Measurements from ENCODE around the gene TAF11L12.
A peak's percentile ranks its signal among the peaks of the same experiment; 100 is the strongest.
"Not testable (repeated sequence)": the region's sequence is repeated elsewhere in the genome, so short reads cannot be mapped to it uniquely, and the experiment has no call there.

The TAF11L12 gene

GRCh38 chr5:17610092-17610491 is at the start of gene TAF11L12:
TAF11L12 (plus strand) TSS chr5:17610392.
- H3K27ac ChIP-seq: not testable (repeated sequence)

- H3K27ac ChIP-seq: not testable (repeated sequence)
Measured at GRCh38 chr5:17585658-17586057, 24.5 kb upstream of the TAF11L12 start, which contains the start of gene TAF11L7. TAF11L7 (minus strand) TSS chr5:17585758.

DNA sequence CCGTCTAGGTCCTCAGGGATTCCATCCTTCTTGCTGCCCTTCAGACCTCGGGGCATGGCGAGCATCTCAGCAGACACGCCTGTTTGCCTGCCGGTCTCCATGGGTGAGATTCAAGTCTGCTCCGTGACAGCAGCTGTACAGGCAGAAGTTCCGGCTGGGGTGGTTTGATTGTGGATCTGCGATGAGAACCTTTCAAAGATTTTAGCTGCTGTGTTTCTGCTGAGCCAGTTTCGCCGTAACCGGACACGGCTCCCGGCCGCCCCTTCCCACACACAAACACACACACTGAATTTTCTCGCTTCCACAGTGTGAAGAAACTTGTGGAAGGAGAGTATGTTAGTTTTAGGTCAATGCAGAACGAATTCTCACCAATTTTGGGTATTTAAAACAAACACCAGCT is 19.3 kb upstream of the TAF11L12 start, which contains the start of gene TAF11L8:
TSS of gene TAF11L8 (minus strand) at position 101 of the 400 bp plus-strand sequence.
- H3K27ac ChIP-seq: not testable (repeated sequence)

- H3K27ac ChIP-seq: not testable (repeated sequence)
Measured at GRCh38 chr5:17594255-17594654, 15.9 kb upstream of the TAF11L12 start, which contains the start of gene TAF11L9. TAF11L9 (minus strand) TSS chr5:17594394.

- not testable (repeated sequence) for H3K27ac ChIP-seq
Measured at GRCh38 chr5:17597728-17598127, 12.5 kb upstream of the TAF11L12 start, which contains the start of gene TAF11L10. TAF11L10 (minus strand) TSS chr5:17597828.

GRCh38 chr5:17603880-17604279 is 6.3 kb upstream of the TAF11L12 start, which contains the start of gene TAF11L11:
TAF11L11 (plus strand) TSS chr5:17604183.
- not testable (repeated sequence) for H3K27ac ChIP-seq

DNA sequence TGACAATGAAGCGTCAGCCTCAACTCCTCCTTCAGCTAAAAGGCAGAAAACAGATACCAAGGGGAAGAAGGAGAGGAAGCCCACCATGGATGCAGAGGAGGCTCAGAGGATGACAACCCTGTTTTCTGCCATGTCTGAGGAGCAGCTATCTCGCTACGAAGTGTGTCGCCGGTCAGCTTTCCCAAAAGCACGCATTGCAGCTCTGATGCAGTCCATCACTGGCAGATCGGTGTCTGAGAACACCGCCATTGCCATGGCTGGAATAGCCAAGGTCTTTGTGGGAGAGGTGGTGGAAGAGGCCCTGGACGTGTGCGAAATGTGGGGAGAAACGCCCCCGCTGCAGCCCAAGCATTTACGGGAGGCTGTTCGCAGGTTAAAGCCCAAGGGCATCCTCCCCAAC is 5.2 kb upstream of the TAF11L12 start:
- TF ChIP-seq, protein P1, sequence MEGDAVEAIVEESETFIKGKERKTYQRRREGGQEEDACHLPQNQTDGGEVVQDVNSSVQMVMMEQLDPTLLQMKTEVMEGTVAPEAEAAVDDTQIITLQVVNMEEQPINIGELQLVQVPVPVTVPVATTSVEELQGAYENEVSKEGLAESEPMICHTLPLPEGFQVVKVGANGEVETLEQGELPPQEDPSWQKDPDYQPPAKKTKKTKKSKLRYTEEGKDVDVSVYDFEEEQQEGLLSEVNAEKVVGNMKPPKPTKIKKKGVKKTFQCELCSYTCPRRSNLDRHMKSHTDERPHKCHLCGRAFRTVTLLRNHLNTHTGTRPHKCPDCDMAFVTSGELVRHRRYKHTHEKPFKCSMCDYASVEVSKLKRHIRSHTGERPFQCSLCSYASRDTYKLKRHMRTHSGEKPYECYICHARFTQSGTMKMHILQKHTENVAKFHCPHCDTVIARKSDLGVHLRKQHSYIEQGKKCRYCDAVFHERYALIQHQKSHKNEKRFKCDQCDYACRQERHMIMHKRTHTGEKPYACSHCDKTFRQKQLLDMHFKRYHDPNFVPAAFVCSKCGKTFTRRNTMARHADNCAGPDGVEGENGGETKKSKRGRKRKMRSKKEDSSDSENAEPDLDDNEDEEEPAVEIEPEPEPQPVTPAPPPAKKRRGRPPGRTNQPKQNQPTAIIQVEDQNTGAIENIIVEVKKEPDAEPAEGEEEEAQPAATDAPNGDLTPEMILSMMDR (IDR thresholded peaks at IDR 0.05): no peak
- TF ChIP-seq ZFX (IDR thresholded peaks at IDR 0.05; ENCODE audit: borderline replicate concordance): no peak
- no peak overlapping the region for H3K27ac ChIP-seq

GRCh38 chr5:17607461-17607860 is 2.7 kb upstream of the TAF11L12 start:
- not testable (repeated sequence) for H3K27ac ChIP-seq

- TF ChIP-seq, protein P1 (IDR thresholded peaks at IDR 0.05): no peak
- no peak for TF ChIP-seq ZFX (IDR thresholded peaks at IDR 0.05; ENCODE audit: borderline replicate concordance)
- H3K27ac ChIP-seq: no peak overlapping the region
Measured at GRCh38 chr5:17614872-17615605, 4.8 kb downstream of the TAF11L12 start.

GRCh38 chr5:17619354-17619753 is 9.2 kb downstream of the TAF11L12 start:
- TF ChIP-seq ZFX (IDR thresholded peaks at IDR 0.05; ENCODE audit: borderline replicate concordance): no peak
- TF ChIP-seq, protein P1 (IDR thresholded peaks at IDR 0.05): no peak
- H3K27ac ChIP-seq: no peak overlapping the region

DNA sequence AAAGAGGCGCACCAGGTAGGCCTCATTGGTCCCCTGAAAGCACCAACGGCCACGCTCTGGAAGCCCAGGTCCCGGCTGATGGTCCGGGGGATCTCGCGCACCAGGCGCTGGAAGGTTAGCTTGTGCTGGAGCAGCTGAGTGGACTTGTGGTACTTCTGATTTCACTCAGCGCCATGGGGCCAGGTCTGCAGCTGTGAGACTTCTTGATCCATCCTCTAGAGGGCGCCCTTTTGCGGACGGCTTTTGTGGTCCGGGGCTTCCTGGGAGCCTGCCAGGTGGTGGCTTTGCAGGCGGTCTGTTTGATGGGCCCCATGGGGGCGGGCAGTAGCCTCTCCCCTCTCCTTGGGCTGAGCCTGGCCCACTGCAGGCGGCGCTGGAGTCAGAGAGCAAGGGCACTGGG is 10.4 kb downstream of the TAF11L12 start:
- H3K27ac ChIP-seq: no peak overlapping the region

More for the DNA sequence above, 10.4 kb downstream of the TAF11L12 start:
- no peak for TF ChIP-seq ZFX (IDR thresholded peaks at IDR 0.05; ENCODE audit: borderline replicate concordance)
- TF ChIP-seq, protein P1 (IDR thresholded peaks at IDR 0.05): peak; percentile 70

Data from 22Rv1 (cell line).